Measurements from ENCODE around the gene MYH3.

- TF ChIP-seq, protein P1, sequence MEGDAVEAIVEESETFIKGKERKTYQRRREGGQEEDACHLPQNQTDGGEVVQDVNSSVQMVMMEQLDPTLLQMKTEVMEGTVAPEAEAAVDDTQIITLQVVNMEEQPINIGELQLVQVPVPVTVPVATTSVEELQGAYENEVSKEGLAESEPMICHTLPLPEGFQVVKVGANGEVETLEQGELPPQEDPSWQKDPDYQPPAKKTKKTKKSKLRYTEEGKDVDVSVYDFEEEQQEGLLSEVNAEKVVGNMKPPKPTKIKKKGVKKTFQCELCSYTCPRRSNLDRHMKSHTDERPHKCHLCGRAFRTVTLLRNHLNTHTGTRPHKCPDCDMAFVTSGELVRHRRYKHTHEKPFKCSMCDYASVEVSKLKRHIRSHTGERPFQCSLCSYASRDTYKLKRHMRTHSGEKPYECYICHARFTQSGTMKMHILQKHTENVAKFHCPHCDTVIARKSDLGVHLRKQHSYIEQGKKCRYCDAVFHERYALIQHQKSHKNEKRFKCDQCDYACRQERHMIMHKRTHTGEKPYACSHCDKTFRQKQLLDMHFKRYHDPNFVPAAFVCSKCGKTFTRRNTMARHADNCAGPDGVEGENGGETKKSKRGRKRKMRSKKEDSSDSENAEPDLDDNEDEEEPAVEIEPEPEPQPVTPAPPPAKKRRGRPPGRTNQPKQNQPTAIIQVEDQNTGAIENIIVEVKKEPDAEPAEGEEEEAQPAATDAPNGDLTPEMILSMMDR (IDR thresholded peaks at IDR 0.05), result peak; percentile 20 to 73 (median 50)
- TF ChIP-seq POLR2AphosphoS5 (IDR thresholded peaks at IDR 0.05) (no peak), POLR2A (IDR thresholded peaks at IDR 0.05) (no peak), EP300 (IDR thresholded peaks at IDR 0.05) (no peak)
These were observed 25.9 kb downstream of the MYH3 start for GRCh38 chr17:10631048-10631700.
